GM19023 (cell line): ENCODE results near the gene COMMD10.
A peak's percentile ranks its signal among the peaks of the same experiment; 100 is the strongest.

Experiments
- ATAC-seq: cut with Tn5 transposase; IDR thresholded peaks from one replicate; pipeline ENCODE4 v1.9.1; 2021; ENCODE audit warnings: mild to moderate bottlenecking, moderate library complexity; ENCODE audit not compliant: unreplicated experiment

COMMD10 gene

GRCh38 chr5:116209166-116209565, 124.3 kb downstream of the COMMD10 start:
- no peak for ATAC-seq

GRCh38 chr5:116212225-116212624, 127.4 kb downstream of the COMMD10 start:
- ATAC-seq: no peak

DNA sequence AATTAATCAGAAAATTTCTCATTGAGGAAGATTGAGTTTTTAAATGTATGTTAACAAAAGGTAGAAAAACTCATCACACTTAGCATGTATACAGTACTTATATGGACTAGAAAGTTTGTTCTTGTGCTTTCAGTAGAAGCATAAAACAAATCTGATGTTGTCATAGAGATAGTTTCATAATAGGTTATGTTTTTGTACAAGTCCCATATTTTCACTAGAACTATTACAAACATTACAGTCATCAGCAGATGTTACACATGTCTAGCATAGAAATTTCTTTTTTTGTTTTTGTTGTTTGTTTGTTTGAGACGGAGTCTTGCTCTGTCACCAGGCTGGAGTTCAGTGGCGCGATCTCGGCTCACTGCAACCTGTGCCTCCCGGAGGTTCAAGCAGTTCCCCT, 131.4 kb downstream of the COMMD10 start:
- ATAC-seq: no peak

DNA sequence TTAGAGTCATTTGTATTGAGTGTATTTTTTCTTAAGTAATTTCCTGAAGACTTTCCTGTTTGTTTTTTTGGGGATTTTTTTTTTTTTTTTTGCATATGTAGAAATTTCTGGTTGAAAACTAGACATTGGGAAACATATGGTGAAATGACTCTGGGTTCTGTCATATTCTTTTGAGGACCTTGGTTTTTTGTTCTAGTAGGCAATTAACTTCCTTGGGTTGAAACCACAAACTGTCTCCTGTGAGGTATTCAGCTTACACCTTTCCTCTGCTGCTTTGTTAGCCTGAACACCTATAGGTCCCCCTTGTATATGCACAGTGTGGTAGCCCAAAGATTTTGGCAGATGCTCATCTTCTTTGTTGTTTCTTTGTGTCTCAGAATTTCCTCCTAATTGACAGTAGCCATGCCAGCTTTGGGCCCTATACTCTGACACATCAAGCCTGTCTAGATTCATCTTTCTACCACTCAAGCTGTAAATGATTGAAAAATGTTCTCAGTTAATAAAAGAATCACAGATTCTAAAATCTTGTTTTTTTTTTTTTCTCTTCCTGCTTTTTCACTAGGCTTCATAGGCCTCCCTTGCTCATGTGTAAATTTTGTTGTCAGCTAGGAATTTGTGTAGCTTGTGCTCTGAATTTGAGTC, 140.6 kb downstream of the COMMD10 start:
- ATAC-seq: no peak

GRCh38 chr5:116229131-116229689, 144.4 kb downstream of the COMMD10 start:
- ATAC-seq: no peak

- no peak for ATAC-seq
These were observed 146.5 kb downstream of the COMMD10 start for GRCh38 chr5:116231288-116231687.

DNA sequence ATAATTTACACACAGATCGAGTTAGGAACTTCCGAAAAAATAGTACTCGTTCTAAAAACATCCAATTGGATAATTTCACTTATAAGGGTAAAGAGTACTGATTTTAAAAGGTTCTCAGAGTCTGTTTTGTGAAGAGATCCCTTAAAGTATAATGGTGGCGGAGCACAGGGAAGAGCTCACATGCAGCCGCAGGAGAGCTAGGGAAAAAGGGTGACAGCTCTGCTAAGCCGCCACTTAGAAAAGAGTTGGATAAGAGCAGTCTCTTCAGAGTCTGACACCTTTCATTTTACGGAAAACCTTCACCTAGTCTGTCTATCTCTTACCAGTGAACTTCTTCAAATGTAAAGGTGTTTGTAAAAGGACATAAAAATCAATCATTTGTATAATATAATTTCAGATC, 149.9 kb downstream of the COMMD10 start:
- no peak for ATAC-seq

- ATAC-seq: no peak
These were observed 153.2 kb downstream of the COMMD10 start for GRCh38 chr5:116237917-116238500.

DNA sequence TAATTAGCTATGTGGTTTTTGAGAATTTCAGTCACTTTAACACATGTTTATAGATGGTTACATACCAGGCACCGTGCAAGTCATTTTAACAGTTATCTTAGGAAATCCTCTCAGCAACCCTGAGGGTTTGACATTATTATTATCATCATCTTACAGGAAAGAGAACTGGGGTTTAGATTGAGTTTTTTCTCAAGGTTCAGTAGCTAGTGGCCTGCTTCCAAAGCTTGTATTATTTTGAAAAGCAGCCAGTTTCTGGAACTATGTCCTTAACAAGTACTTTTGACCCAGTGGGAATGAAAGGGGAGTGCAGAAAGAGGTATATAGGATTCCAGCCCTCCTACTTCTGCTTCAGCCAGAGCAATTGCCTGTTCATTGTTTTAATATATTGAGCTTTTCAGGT, 157.5 kb downstream of the COMMD10 start:
- ATAC-seq: no peak

DNA sequence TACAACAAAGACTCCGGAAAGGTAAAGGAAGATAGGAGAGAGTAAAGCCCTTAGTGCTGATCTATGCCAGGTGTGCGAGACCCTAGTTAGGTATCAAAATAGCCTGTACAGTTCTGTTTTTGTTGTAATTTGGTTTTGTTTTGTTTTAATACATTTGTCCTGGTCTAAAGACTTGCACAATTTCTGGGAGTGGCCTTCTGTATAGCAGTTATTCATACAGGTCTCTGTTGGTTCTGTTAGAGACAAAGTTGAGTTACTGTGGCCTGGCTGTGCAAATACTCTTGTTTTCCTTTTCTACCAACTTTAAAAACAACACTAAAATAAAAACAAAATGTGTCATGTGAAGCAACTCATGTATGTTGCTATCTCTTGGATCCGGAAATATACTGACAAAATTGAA, 163.6 kb downstream of the COMMD10 start:
- ATAC-seq: no peak

- no peak for ATAC-seq
These were observed 164.8 kb downstream of the COMMD10 start for GRCh38 chr5:116249648-116250047.

DNA sequence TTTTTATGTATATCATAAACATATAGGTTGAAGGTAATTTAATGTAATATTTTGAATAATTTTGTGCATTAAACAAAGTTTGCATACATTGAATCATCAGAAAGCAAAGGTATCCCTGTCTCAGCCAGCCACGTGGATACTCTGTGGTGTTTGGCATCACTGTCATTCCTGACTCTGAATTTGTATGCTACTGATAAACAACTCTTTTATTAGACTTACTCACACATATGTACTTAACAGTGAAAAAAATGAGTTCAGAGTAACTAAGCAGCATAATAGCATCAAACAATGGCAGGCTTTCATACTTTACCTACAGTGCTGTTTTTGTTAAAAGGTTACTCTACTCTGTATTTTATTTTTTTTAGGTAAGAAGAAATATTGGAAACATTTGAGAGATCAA, 171.9 kb downstream of the COMMD10 start:
- ATAC-seq: no peak

DNA sequence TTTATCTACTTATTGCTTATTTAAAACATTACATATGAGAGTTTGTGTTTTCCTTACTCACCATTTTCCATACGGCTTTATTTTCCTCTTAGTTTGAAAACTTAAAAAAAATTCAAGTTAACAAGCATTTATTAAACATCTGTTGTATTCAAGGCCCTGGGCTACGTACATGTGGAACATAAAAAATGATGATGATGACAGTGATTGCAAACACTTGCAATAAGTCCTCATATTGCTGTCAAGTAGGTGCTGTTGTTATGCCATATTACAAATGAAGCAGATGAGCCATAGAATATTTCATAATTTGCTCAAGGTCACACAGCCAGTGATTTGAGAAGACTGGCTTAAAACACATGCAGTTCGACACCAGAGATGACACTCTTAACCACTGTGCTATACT, 180.6 kb downstream of the COMMD10 start:
- ATAC-seq: no peak

DNA sequence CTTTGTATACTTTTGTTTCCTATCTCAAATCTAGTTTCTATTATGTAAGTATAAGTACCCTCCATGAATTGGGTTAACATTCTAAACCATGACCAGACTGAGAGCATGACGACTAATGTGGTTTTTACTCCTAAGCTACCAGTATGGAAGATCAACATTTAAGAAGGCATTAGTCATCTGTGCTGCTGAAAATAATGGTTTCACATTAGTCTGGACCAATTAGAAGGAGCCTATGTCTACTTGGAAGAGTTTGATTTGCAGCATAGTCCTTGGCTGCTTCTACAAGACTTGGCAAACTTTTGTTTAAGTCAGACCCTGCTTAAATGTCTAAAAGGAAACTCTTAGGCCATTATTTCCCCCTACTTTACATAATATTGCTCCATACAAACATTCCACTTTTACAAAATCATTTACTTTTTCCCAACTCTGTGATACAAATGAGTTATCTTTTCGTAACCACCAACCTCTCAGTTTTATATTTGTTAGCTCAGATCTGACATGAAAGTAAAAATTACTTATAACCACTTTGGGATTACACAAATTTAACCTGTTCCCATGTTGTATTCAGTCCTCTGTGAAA, 186.7 kb downstream of the COMMD10 start:
- no peak for ATAC-seq

DNA sequence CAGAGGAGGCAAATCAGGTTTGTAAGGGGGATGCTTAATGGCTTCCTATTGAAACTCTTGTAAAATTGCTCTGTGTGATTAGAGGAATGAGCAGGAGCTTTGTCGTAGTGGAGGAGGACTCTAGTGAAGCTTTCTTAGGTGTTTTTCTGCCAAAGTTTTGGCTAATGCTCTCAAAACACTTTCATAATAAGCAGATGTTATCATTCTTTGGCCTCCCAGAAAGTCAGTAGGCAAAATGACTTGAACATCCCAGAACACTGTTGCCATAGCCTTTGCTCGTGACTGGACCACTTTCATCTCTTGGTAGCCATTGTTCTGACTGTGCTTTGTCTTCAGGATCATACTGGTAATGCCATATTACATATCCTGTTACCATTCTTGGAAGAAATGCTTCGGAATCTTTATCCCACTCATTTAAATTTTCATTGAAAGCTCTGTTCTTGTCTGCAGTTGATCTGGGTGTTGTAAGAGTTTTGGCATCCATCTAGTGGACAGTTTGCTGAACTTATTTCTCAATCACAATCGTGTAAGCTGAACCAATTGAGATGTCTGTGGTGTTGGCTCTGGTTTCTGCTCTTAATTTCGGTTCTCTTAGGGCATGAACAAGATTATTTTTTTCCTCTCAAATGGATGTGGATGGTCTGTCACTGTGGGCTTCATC, 187.6 kb downstream of the COMMD10 start:
- no peak for ATAC-seq

DNA sequence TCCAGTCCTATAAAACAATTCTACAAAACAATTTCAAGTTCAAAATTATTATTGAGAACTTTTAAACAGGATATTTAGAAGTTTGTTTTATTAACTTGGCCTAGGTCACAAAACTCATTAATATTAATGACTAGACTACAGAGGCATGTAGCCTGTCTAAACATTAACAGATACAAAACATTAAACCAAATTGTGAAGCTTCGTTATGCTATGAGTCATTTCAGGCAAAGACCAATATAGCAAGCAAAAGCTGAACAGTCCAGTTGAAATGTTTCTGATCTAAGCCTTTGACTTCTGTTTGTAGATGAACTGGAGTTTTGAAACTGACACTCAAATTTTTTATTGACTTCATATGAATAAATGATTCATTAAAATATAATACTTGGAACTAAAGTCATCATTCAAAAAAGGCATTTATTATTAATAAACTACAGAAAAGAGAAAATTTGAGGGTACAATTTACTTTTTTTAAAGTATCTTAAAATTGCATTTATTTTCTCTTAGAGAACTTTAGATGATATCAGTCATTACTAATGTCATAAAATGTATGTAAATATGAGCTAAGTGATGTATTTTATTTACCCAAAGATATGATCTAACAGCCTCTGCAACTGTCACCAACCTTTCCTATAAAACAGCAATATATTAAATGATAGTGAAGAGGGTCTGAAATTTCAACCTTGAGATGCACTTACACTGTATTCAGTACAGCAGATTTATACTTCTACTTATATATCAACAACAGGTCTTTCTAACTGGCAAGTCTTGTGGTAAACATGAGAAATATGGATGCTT, 188.8 kb downstream of the COMMD10 start:
- peak; percentile 97 for ATAC-seq

- no peak for ATAC-seq
These were observed 189.4 kb downstream of the COMMD10 start for GRCh38 chr5:116274251-116274650.

GRCh38 chr5:116275282-116275681, 190.5 kb downstream of the COMMD10 start:
- ATAC-seq: no peak

DNA sequence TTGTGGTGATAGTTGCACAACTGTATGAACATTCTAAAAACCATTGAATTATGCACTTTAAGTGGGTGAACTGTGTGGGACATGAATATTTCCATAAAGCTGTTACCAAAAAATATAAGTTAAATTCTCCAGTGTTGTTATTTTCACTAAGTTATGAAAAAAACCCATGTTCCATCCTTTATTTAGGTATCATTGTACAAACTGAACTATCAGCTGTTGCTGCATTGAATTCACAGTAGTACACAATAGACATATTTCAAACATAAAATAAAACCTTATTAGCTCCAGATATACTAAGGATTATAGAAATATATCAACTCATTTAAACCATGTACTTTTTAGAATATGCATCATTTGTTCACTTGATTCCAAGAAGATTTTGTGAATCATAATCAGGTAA, 192.1 kb downstream of the COMMD10 start:
- no peak for ATAC-seq

DNA sequence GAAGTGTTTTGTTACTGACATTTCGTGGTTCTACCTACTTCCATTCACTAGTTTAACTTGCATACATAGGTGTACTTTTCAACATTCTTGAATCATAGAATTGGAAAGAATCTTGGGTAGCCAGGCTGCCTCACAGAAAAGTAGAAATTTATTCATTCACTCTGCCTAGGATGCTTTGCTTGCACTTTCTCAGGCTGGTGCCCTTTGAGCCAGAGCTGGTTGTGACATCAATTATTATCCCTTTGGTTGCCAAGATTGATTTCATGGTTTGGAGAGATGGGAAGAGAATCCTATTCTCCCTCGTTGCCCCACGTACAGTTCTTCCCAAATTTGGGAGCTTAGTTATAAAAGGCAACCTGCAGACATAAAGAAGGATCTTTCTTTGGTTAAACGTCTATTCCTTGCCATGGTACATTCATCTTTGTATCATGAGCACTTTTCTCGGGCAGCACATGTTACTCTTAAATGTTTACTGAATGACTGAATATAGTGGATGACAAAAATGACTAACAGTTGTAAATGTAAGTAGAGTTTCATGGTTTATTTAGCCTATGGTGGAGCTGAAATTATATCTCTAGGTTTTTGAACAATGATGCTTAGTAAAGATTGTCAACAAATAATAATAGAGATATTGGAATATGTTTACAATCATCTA, 195.5 kb downstream of the COMMD10 start:
- no peak for ATAC-seq

- ATAC-seq: no peak
These were observed 196.5 kb downstream of the COMMD10 start for GRCh38 chr5:116281309-116281708.
